ENCODE measurements around the gene EREG. TPM values are rescaled to one million over a fixed set of nuclear protein-coding genes. Genes with fewer than 3 reads are reported as not detected.

The EREG gene
- total RNA-seq, 1 donor from 2014 or later, result 0.05 TPM

DNA sequence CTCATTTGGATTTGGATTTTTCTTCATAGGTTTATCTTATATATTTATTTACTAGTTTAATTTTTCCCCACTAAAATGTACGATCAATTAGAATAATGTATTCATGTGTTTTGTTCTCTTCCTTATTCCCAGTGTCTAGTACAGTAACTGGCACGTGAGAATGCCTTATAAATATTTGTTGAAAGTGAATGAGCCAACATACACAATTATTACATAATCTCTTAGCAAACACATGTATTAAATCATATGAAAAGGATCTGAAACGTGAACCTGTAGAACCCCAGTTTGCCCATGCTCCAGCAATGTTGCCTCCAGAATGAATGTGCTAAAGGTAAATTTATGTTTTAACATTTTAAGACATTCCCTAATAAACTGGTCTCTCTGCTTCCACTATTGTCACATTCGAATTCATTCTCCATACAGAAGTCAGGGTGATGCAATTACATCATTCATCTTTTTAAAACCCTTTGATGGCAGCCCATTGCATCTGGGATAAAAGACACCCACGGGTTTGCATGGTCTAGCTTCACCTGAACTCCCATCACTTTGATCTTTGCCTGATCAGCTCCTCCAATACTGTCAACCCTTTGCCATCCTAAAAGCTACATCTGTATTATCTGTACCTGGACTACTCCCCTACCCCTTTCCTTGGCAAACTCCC lies 49.3 kb downstream of the EREG start:
- intact Hi-C loops (cut with DNase I), result no loop called here
- no peak for DNase-seq (ENCODE audit: low spot score)

DNA sequence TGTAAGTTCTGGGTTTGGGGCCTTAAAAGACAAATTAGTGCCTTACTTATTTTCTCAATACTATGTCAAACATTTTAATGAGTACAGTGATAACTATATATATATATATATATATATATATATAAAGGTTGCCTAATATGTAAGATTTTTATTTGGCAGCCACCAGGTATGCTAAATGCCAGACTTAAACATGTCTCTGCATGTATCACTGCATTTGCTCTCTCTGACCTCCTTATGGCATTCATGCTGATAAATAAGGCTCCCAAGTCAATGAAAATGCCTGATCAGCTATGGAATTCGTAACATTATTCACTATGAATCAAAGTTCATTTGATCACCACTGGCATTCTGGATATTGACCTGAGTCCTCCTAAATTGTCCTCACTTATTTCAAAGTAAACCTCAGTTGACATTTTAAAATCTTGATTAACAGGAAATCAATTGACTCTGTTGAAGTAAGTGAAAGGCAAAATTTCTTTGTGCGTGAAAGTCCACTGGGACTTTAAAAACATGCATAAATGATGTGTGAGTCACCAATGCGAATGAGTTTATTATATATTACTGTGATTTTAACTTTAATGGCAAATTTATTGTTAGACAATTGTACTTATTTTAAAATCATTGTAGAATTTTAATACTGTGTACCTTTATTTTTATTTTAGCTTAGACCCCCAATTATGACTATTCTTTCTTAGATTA lies 50.8 kb downstream of the EREG start:
- DNase-seq (ENCODE audit: low spot score), result no peak
- intact Hi-C loops (cut with DNase I), result no loop called here

DNA sequence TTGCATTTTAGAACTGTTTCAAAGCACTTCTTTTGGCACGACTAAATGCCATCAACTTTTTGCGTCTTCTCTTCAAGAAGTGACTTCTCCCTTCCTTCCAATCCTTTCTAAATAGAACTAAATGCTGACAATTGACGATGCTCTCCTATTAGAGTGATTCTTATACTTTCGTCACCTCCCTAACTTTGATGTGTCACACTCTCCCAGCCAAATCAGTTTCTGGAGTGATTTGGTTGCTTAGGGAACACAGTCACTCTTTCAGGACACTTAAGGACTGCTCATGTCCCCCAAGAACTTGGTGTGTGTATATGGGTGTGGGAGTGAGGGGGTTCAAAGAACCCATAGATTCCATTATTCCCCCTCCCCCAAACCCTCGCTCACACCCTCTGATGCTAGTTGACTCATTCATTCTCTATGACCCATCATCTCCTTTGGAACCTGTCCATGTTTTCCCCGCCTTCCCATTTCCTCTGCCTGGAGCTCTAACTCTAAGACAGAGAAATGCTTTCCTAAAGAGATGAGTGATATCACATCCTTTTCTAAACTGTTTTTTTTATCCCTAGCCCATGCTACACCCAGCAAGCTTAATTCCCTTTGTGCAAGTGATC lies 53.2 kb downstream of the EREG start:
- intact Hi-C loops (cut with DNase I), result no loop called here

DNA sequence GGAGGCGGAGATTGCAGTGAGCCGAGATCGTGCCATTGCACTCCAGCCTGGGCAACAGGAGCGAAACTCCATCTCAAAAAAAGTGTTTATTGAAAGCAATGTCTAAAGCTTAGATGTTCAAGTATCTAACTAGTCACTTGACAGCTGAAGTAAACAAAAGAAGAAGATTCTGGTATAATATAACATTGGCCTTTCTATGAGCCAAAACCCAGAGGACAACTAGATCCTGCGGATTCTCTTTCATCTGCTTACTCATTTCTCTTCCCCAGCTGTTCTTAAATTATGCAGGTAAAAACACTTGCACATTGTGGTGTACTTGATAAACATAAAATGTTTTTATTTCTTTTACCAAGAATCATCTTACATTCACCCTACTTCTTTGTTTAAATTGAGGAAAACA lies 55.9 kb downstream of the EREG start:
- intact Hi-C loops (cut with DNase I), result no loop called here
- no peak for DNase-seq (ENCODE audit: low spot score)

More for the DNA sequence above, 53.2 kb downstream of the EREG start:
- no peak for DNase-seq (ENCODE audit: low spot score)

- no peak for DNase-seq (ENCODE audit: low spot score)
Observed at GRCh38 chr4:74423104-74423503, 58.2 kb downstream of the EREG start.

DNA sequence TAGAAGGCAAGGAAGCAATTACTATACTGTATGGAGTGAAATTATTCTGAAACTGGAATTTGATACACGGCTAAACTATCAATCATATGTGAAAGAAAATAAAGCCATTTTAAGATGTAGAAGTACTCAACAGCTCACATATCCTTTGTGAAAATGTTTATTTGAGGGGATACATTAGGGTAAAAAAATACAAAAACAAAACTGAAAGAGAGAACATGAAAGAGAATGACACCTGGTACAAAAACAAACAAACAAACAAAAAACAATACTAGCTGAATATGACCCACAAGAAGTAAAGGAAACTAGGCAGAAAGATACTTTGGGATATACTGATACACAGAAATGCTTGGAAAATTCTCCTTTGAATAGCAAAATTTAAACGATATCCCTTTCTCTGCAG lies 59.2 kb downstream of the EREG start:
- no peak for DNase-seq (ENCODE audit: low spot score)
- intact Hi-C loops (cut with DNase I), result no loop called here

More at GRCh38 chr4:74423104-74423503, 58.2 kb downstream of the EREG start:
- intact Hi-C loops (cut with DNase I), result no loop called here

DNA sequence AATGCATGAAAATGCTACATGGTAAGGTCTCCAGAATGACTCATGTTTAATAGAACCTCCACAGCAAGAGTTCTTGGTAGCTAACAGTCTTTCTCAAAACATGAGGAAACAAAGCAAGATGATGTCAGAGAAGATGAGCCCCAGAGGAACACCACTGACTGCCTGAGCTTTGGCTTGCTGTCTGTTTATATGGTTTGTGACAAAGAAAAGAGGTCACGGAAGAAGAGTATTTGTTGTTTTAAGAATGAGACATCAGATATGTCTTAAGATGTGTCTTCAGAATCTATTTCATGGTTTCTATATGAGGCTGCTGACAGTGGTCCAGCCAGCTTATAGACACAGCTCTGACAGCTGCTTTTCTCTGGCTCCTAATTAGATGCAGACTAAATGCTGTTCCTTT lies 61.2 kb downstream of the EREG start:
- intact Hi-C loops (cut with DNase I), result no loop called here
- no peak for DNase-seq (ENCODE audit: low spot score)

DNA sequence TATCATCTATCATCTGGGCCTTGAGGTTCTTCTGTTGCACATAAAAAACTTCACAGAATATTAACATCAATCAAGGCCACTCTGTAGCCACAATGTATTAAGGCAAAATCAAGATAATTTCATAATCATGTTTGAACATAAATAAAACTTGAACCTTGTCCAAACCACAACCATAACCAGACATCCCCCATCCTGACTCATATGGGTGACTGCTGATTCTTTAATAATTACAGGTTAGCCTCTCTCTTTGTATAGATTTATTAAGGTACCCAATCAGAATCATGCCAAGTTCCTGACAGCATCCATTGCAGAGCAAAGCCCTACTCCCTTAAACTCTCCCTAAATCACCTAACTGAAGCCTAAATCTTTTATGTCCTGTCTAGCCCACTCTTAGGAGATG lies 63.3 kb downstream of the EREG start:
- intact Hi-C loops (cut with DNase I), result no loop called here
- no peak for DNase-seq (ENCODE audit: low spot score)

GRCh38 chr4:74431113-74431826 lies 66.3 kb downstream of the EREG start:
- DNase-seq (ENCODE audit: low spot score), result no peak
- intact Hi-C loops (cut with DNase I), result no loop called here

DNA sequence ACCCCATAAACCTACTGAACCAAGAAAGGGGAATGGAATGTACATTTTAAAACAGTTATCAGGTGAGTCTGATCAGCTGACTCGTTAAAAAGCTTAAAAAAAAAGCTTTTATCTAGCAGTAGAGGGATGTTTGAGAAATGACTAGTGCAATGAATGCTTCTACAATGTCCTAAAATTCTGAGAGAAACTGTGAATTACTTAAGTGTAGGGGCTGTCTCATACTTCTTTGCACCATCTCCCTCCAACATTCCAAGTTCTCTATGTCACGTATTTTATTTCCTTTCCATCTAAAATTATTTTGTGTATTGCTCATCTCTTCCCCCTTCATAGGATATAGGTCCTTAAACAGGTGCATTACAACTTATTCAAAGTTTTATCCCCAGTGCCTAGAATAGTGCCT lies 68.1 kb downstream of the EREG start:
- intact Hi-C loops (cut with DNase I), result no loop called here
- DNase-seq (ENCODE audit: low spot score), result no peak

DNA sequence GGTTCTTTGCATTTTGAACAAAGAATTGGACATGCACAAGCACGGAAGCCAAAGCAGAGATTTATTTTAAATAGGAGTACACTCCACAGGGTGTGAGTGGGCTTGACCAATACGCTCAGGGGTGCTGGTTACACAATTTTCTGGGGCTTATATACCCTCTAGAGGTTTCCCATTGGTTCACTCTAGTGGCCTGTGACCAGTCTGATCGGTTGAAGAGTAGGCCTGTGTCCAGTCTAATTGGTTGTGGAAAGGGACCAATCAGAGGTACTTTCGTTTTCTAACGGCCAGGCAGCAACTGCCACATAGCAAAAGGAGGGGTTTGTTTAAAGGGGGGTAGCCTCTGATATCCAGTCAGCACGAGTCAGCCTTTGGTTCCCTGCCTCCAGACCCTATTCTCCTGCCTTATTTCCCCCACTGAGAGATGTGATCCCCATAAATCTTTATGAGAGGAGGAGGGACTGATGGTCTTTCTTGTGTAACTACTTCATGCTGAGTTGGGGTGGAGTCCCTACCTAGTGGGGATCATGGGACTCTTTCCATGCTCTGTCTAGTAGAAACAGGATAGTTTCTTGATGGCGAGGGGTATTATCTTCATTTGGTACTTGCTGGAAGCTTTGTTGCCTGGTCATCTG lies 68.7 kb downstream of the EREG start:
- DNase-seq (ENCODE audit: low spot score), result no peak
- intact Hi-C loops (cut with DNase I), result no loop called here

- intact Hi-C loops (cut with DNase I), result no loop called here
- no peak for DNase-seq (ENCODE audit: low spot score)
Observed at GRCh38 chr4:74435296-74435695, 70.4 kb downstream of the EREG start.

DNA sequence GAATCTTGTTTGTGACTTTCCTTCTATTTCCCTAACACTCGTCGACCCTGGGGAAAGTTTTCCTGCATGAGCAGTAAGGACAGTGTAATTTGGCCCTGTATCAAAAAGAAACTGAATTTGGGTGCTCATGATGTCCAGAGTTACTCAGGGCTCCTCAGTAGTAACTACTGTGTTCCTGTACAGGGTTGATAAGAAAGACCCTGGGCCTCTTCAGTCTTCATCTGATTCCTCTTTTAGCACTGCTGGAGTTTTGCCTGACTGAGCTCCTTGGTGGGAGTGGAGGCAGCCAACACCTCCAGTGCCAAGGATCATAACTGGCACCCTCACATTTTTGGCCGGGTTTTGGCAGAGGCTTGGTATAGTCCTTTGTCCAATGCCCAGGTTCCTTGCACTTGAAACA lies 72.9 kb downstream of the EREG start:
- no peak for DNase-seq (ENCODE audit: low spot score)
- intact Hi-C loops (cut with DNase I), result no loop called here

Other genes with a start within 250 kb of the EREG start
- 14.5 TPM for gene MTHFD2L, start 207.0 kb upstream of the EREG start, total RNA-seq
- gene EPGN, start 56.7 kb upstream of the EREG start, total RNA-seq, result not detected
- gene AREG, start 80.0 kb downstream of the EREG start, total RNA-seq, result 7.8 TPM

Data from cardiac septum (tissue), 1 donor.